ENCODE measurements around the gene NEIL1. TPM values are rescaled to one million over a fixed set of nuclear protein-coding genes. Genes with fewer than 3 reads are reported as not detected.

The NEIL1 gene
- total RNA-seq, 1 donor from 2014 or later: 21.6 TPM

GRCh38 chr15:75354454-75354853 lies 7.6 kb downstream of the NEIL1 start:
- no peak for FAIRE-seq
- DNase-seq (ENCODE audit: low spot score in 2 of 2): no peak

GRCh38 chr15:75355369-75355768 lies 8.5 kb downstream of the NEIL1 start:
- DNase-seq (ENCODE audit: low spot score in 2 of 2): no peak
- no peak for FAIRE-seq

GRCh38 chr15:75356006-75356405 lies 9.2 kb downstream of the NEIL1 start:
- DNase-seq (ENCODE audit: low spot score in 2 of 2) (no peak), FAIRE-seq (no peak)

- no peak for DNase-seq (ENCODE audit: low spot score in 2 of 2)
- no peak for FAIRE-seq
Observed at GRCh38 chr15:75356517-75356916, 9.7 kb downstream of the NEIL1 start.

GRCh38 chr15:75357976-75358673 lies 11.3 kb downstream of the NEIL1 start:
- no peak for DNase-seq (ENCODE audit: low spot score in 2 of 2)
- no peak for FAIRE-seq

GRCh38 chr15:75358771-75359536 lies 12.1 kb downstream of the NEIL1 start:
- no peak for DNase-seq (ENCODE audit: low spot score in 2 of 2)

GRCh38 chr15:75359537-75360250 lies 12.9 kb downstream of the NEIL1 start:
- DNase-seq (ENCODE audit: low spot score in 2 of 2) (no peak), FAIRE-seq (no peak)

More at GRCh38 chr15:75358771-75359536, 12.1 kb downstream of the NEIL1 start:
- no peak for FAIRE-seq

- FAIRE-seq (no peak), DNase-seq (ENCODE audit: low spot score in 2 of 2) (no peak)
Observed at GRCh38 chr15:75360391-75360790, 13.6 kb downstream of the NEIL1 start.

- FAIRE-seq: no peak
- no peak for DNase-seq (ENCODE audit: low spot score in 2 of 2)
Observed at GRCh38 chr15:75360856-75361255, 14.0 kb downstream of the NEIL1 start.

GRCh38 chr15:75361361-75361988 lies 14.6 kb downstream of the NEIL1 start:
- no peak for FAIRE-seq
- no peak for DNase-seq (ENCODE audit: low spot score in 2 of 2)

- DNase-seq (ENCODE audit: low spot score in 2 of 2) (no peak), FAIRE-seq (no peak)
Observed at GRCh38 chr15:75361989-75362641, 15.3 kb downstream of the NEIL1 start.

GRCh38 chr15:75362642-75363249 lies 15.9 kb downstream of the NEIL1 start:
- FAIRE-seq: no peak
- no peak for DNase-seq (ENCODE audit: low spot score in 2 of 2)

GRCh38 chr15:75363786-75364185 lies 16.9 kb downstream of the NEIL1 start:
- FAIRE-seq (no peak), DNase-seq (ENCODE audit: low spot score in 2 of 2) (no peak)

- FAIRE-seq (no peak), DNase-seq (ENCODE audit: low spot score in 2 of 2) (no peak)
Observed at GRCh38 chr15:75364881-75365280, 18.0 kb downstream of the NEIL1 start.

GRCh38 chr15:75366163-75366562 lies 19.3 kb downstream of the NEIL1 start:
- no peak for FAIRE-seq
- no peak for DNase-seq (ENCODE audit: low spot score in 2 of 2)

- DNase-seq (ENCODE audit: low spot score in 2 of 2) (no peak), FAIRE-seq (no peak)
Observed at GRCh38 chr15:75367006-75367405, 20.2 kb downstream of the NEIL1 start.

- DNase-seq (ENCODE audit: low spot score in 2 of 2): no peak
- no peak for FAIRE-seq
Observed at GRCh38 chr15:75367406-75367912, 20.6 kb downstream of the NEIL1 start.

GRCh38 chr15:75367913-75368688 lies 21.3 kb downstream of the NEIL1 start, which contains the start of gene MAN2C1:
TSS of gene MAN2C1 (minus strand) at chr15:75368607. CDS start at chr15:75368583, 24 bp downstream.
- FAIRE-seq: no peak

More at GRCh38 chr15:75367913-75368688, 21.3 kb downstream of the NEIL1 start, which contains the start of gene MAN2C1:
- DNase-seq (ENCODE audit: low spot score in 2 of 2): peak; percentile 81 to 92
